Fibroblast of lung (primary cell): ENCODE measurements around the gene ELFN1.

ENCODE experiments used
- CTCF ChIP-seq, 2 donors: IDR thresholded peaks in 1 of 2; conservative IDR thresholded peaks in 1 of 2; 1 replicate in 1 of 2; 2 replicates in 1 of 2; pipeline ENCODE4 v1.5.1; 2011 to 2012; ENCODE audit warnings: low read length in 2 of 2, control low read depth in 1 of 2, inconsistent platforms in 1 of 2, low read depth in 1 of 2, mild to moderate bottlenecking in 1 of 2
- EZH2 ChIP-seq: IDR thresholded peaks from 2 replicates; pipeline ENCODE4 v1.5.1; 2012; ENCODE audit warnings: low read length, control low read depth, mild to moderate bottlenecking; ENCODE audit errors: missing control alignments

- TF ChIP-seq CTCF (conservative IDR thresholded peaks at IDR 0.05 in 1 of 2, IDR thresholded peaks at IDR 0.05 in 1 of 2; ENCODE audit: low read depth in 1 of 2, low read length in 2 of 2) = no peak
- no peak for TF ChIP-seq EZH2
Observed at GRCh38 chr7:1641661-1642260, 28.3 kb upstream of the ELFN1 start.
